GM23338 (cell line): ENCODE measurements around the gene CES4A. TPM values are rescaled to one million over a fixed set of nuclear protein-coding genes. Genes with fewer than 3 reads are reported as not detected.
"Not testable (repeated sequence)": the region's sequence is repeated elsewhere in the genome, so short reads cannot be mapped to it uniquely, and the experiment has no call there.

Experiments used
- ATAC-seq: fragments of 200-7000 bp; cut with Tn5 transposase; 3 replicates; pipeline ENCODE4 v1.9.1; 2020
- DNase-seq: peaks from one replicate; pipeline ENCODE4 v3.0.0-alpha.2; 2015; ENCODE audit warnings: low spot score
- H2AFZ ChIP-seq: fragments of 200-600 bp; sonication (generic); 2 replicates; pipeline ENCODE4 v1.8.0; 2016; ENCODE audit warnings: antibody characterized with exemption, mild to moderate bottlenecking, moderate library complexity
- H3F3A ChIP-seq: fragments of 200-600 bp; sonication (generic); replicated peaks from 2 replicates; pipeline ENCODE4 v1.8.0; 2017; ENCODE audit warnings: antibody characterized with exemption, mixed run types, low read depth
- H3K27ac ChIP-seq: fragments of 200-600 bp; sonication (generic); 2 replicates; pipeline ENCODE4 v1.6.1; 2016; ENCODE audit warnings: low read depth
- H3K27me3 ChIP-seq: fragments of 200-600 bp; sonication (generic); 2 replicates; pipeline ENCODE4 v1.8.0; 2016; ENCODE audit warnings: mild to moderate bottlenecking, mixed run types, moderate library complexity; ENCODE audit not compliant: insufficient read depth
- H3K36me3 ChIP-seq: fragments of 200-600 bp; sonication (generic); 2 replicates; pipeline ENCODE4 v1.8.0; 2016; ENCODE audit warnings: mild to moderate bottlenecking; ENCODE audit not compliant: insufficient read depth
- H3K4me1 ChIP-seq: fragments of 200-600 bp; sonication (generic); 2 replicates; pipeline ENCODE4 v1.8.0; 2016; ENCODE audit warnings: mild to moderate bottlenecking, moderate library complexity; ENCODE audit not compliant: insufficient read depth
- H3K4me2 ChIP-seq: fragments of 200-600 bp; sonication (generic); 2 replicates; pipeline ENCODE4 v1.7.1; 2017; ENCODE audit warnings: mixed run types
- H3K4me3 ChIP-seq: fragments of 200-600 bp; sonication (generic); 2 replicates; pipeline ENCODE4 v1.6.1; 2016; ENCODE audit warnings: mixed run types
- H3K79me2 ChIP-seq: fragments of 200-600 bp; sonication (generic); replicated peaks from 2 replicates; pipeline ENCODE4 v1.8.0; 2017; ENCODE audit warnings: mild to moderate bottlenecking; ENCODE audit not compliant: insufficient read depth
- H3K9me2 ChIP-seq: fragments of 200-600 bp; sonication (generic); 2 replicates; pipeline ENCODE4 v1.8.0; 2017; ENCODE audit not compliant: insufficient read depth
- H4K20me1 ChIP-seq: fragments of 200-600 bp; sonication (generic); replicated peaks from 2 replicates; pipeline ENCODE4 v1.8.0; 2017; ENCODE audit warnings: mild to moderate bottlenecking; ENCODE audit not compliant: insufficient read depth
- H3K27ac Mint-ChIP-seq: 2 replicates; pipeline ENCODE4 v1.8.0; 2020; ENCODE audit warnings: inconsistent platforms, mild to moderate bottlenecking, moderate library complexity, mixed read lengths
- H3K27me3 Mint-ChIP-seq: 3 replicates; pipeline ENCODE4 v1.8.0; 2022; ENCODE audit warnings: low read depth, mild to moderate bottlenecking, moderate library complexity, mixed read lengths, inconsistent platforms; ENCODE audit not compliant: insufficient read depth, poor library complexity
- H3K36me3 Mint-ChIP-seq: 3 replicates; pipeline ENCODE4 v1.8.0; 2021; ENCODE audit warnings: low read depth, mild to moderate bottlenecking, inconsistent platforms, moderate library complexity, mixed read lengths
- H3K4me1 Mint-ChIP-seq: 3 replicates; pipeline ENCODE4 v1.8.0; 2020; ENCODE audit warnings: mild to moderate bottlenecking, inconsistent platforms, mixed read lengths
- H3K4me3 Mint-ChIP-seq: 3 replicates; pipeline ENCODE4 v1.8.0; 2021; ENCODE audit warnings: moderate library complexity, mild to moderate bottlenecking, inconsistent platforms, mixed read lengths
- H3K9me3 Mint-ChIP-seq: 3 replicates; pipeline ENCODE4 v1.8.0; 2020; ENCODE audit warnings: moderate library complexity, mild to moderate bottlenecking, inconsistent platforms, mixed read lengths
- CREB1 ChIP-seq: fragments of 250-450 bp; sonication (Bioruptor Pico); IDR thresholded peaks from 2 replicates; pipeline ENCODE4 v1.5.0; 2020; ENCODE audit warnings: low read depth, mild to moderate bottlenecking, moderate library complexity
- CTCF ChIP-seq, 2 experiments: fragments of 200-600 bp in 1 of 2; sonication (generic) in 1 of 2; conservative IDR thresholded peaks; 2 replicates each; pipeline versions ENCODE4 v1.5.1 to v1.6.1; 2016 to 2017; ENCODE audit warnings: antibody characterized with exemption in 2 of 2, low read depth in 2 of 2, mild to moderate bottlenecking in 2 of 2, moderate library complexity in 1 of 2
- ETS1 ChIP-seq: IDR thresholded peaks from 2 replicates; pipeline ENCODE4 v1.6.1; 2016; ENCODE audit warnings: antibody characterized with exemption
- EZH2 ChIP-seq: fragments of 200-600 bp; sonication (generic); IDR thresholded peaks from one replicate; pipeline ENCODE4 v1.8.0; 2017; ENCODE audit warnings: antibody characterized with exemption, mild to moderate bottlenecking, low read depth; ENCODE audit not compliant: unreplicated experiment
- EZH2phosphoT487 ChIP-seq: fragments of 200-600 bp; sonication (generic); IDR thresholded peaks from one replicate; pipeline ENCODE4 v1.8.1; 2018; ENCODE audit warnings: antibody characterized with exemption; ENCODE audit not compliant: unreplicated experiment
- JUNB ChIP-seq: IDR thresholded peaks from one replicate; pipeline ENCODE4 v1.6.1; 2016; ENCODE audit warnings: antibody characterized with exemption; ENCODE audit not compliant: unreplicated experiment
- POLR2AphosphoS5 ChIP-seq: IDR thresholded peaks from 2 replicates; pipeline ENCODE4 v1.6.1; 2016; ENCODE audit warnings: antibody characterized with exemption, low read depth
- STAT1 ChIP-seq: IDR thresholded peaks from one replicate; pipeline ENCODE4 v1.6.1; 2016; ENCODE audit warnings: antibody characterized with exemption; ENCODE audit not compliant: unreplicated experiment
- ZNF114 ChIP-seq: fragments of 250-450 bp; sonication (Bioruptor Pico); IDR thresholded peaks from 2 replicates; pipeline ENCODE4 v1.5.0; 2020; ENCODE audit warnings: mild to moderate bottlenecking, moderate library complexity
- ZNF331 ChIP-seq: fragments of 250-450 bp; sonication (Bioruptor Pico); IDR thresholded peaks from 2 replicates; pipeline ENCODE4 v1.5.0; 2020; ENCODE audit warnings: low read depth, mild to moderate bottlenecking, moderate library complexity
- polyA plus RNA-seq: library from polyadenylated mRNA; unstranded; fragments of >200 nt; fragmentation: Nextera tagmentation; extraction: Ambion mirVana; gene quantifications from 2 replicates; pipeline ENCODE4 v1.2.1, GENCODE V29; 2016
- total RNA-seq: library from RNA; depleted of rRNA; stranded (reverse); fragments of >200 nt; shearing (Covaris generic); gene quantifications from 2 replicates; pipeline ENCODE4 v1.2.3, GENCODE V29; 2014

The CES4A gene
- total and polyA plus RNA-seq, 2 experiments from 2014 or later = 0.10 to 0.42 TPM

- Histone ChIP-seq H3K9me2 (no peaks in the 10 kb centered on the region), H3F3A (no peaks in the 10 kb centered on the region), H2AFZ (no peak overlapping the region), H3K36me3 (no peaks in the 10 kb centered on the region), H4K20me1 (peaks cover 8% of the 10 kb centered on the region; the same call in 1 of the 2 replicates), H3K27me3 (no peaks in the 10 kb centered on the region), H3K79me2 (peaks cover 17% of the 10 kb centered on the region), H3K4me3 (no peak overlapping the region), H3K27ac (no peak overlapping the region), H3K4me1 (peaks cover 11% of the 10 kb centered on the region; the same call in 1 of the 2 replicates), H3K4me2 (no peak overlapping the region)
- H3K9me3 Mint-ChIP-seq = no peaks in the 10 kb centered on the region
- peaks cover 10% of the 10 kb centered on the region; the same call in 2 of the 3 replicates for H3K36me3 Mint-ChIP-seq
- peaks cover 14% of the 10 kb centered on the region; the same call in 2 of the 3 replicates for H3K4me1 Mint-ChIP-seq
- no peak for DNase-seq
- no peak overlapping the region for H3K4me3 Mint-ChIP-seq
- TF ChIP-seq CREB1 (CRISPR knock-in tag) = no peak
- H3K27ac Mint-ChIP-seq = no peak overlapping the region
- no peak; the same call in 2 of the 3 replicates for ATAC-seq
- H3K27me3 Mint-ChIP-seq = no peaks in the 10 kb centered on the region
These were observed 52.5 kb downstream of the CES4A start for GRCh38 chr16:67040906-67041305.

- not testable (repeated sequence) for H3K9me2 ChIP-seq, H3K4me1 ChIP-seq, H3K4me3 ChIP-seq, H3K9me3 Mint-ChIP-seq, H3K27ac ChIP-seq, H2AFZ ChIP-seq, H3K27me3 ChIP-seq, H4K20me1 ChIP-seq, H3K36me3 Mint-ChIP-seq, H3K27me3 Mint-ChIP-seq, H3K4me3 Mint-ChIP-seq, H3F3A ChIP-seq, H3K36me3 ChIP-seq, H3K4me2 ChIP-seq
- ATAC-seq = peak; percentile 51
- Mint-ChIP-seq H3K27ac (0 out of 2 replicates have a peak overlapping the region, but pooled peaks have one; percentile 25), H3K4me1 (peaks cover 11% of the 10 kb centered on the region; the same call in 2 of the 3 replicates)
- peak; percentile 51 for DNase-seq
- peak in 1 of 2 experiments; percentile 19; a peak in 2 of 4 replicates for TF ChIP-seq CTCF (conservative IDR thresholded peaks at IDR 0.05; ENCODE audit: low read depth in 2 of 2)
- peaks cover 10% of the 10 kb centered on the region for H3K79me2 ChIP-seq
These were observed 53.1 kb downstream of the CES4A start for GRCh38 chr16:67041520-67041919.

- H4K20me1 ChIP-seq = no peaks in the 10 kb centered on the region; the same call in 1 of the 2 replicates
- H3K4me1 Mint-ChIP-seq = peaks cover 10% of the 10 kb centered on the region; the same call in 2 of the 3 replicates
- TF ChIP-seq EZH2 (no peak), ZNF331 (CRISPR knock-in tag) (no peak), CREB1 (CRISPR knock-in tag) (no peak), EZH2phosphoT487 (no peak), ZNF114 (CRISPR knock-in tag) (no peak), STAT1 (no peak), POLR2AphosphoS5 (no peak), ETS1 (no peak), JUNB (no peak)
These were observed 55.0 kb downstream of the CES4A start for GRCh38 chr16:67043420-67043819.

More at GRCh38 chr16:67043420-67043819, 55.0 kb downstream of the CES4A start:
- Mint-ChIP-seq H3K27ac (no peak overlapping the region), H3K9me3 (no peaks in the 10 kb centered on the region), H3K4me3 (no peak overlapping the region), H3K36me3 (no peaks in the 10 kb centered on the region), H3K27me3 (no peaks in the 10 kb centered on the region)
- H3K9me2 ChIP-seq = no peaks in the 10 kb centered on the region
- no peaks in the 10 kb centered on the region for H3K36me3 ChIP-seq
- no peaks in the 10 kb centered on the region for H3F3A ChIP-seq
- peaks cover 4% of the 10 kb centered on the region; the same call in 1 of the 2 replicates for H3K79me2 ChIP-seq
- peaks cover 5% of the 10 kb centered on the region for H3K4me1 ChIP-seq
- H2AFZ ChIP-seq = no peak overlapping the region
- H3K4me3 ChIP-seq = no peak overlapping the region
- H3K27ac ChIP-seq = no peak overlapping the region
- DNase-seq = no peak
- no peaks in the 10 kb centered on the region for H3K27me3 ChIP-seq
- H3K4me2 ChIP-seq = no peak overlapping the region
- ATAC-seq = no peak
